K562 (cell line): ENCODE results near the gene SHISAL2B. TPM values are rescaled to one million over a fixed set of nuclear protein-coding genes. Genes with fewer than 3 reads are reported as not detected.

Experiments
- ATAC-seq: fragments of 200-7000 bp; cut with Tn5 transposase; 3 replicates; pipeline ENCODE4 v1.9.1; 2020; ENCODE audit warnings: moderate library complexity
- BruUV-seq: library from RNA; stranded (reverse); fragments of 400-500 nt; replicated peaks from 2 replicates; lab custom pipeline; 2021; lab: Mats Ljungman, UMichigan
- CTCF ChIA-PET: fragments of 300-600 bp; formaldehyde crosslinking; extraction: SDS; loops from one replicate; lab custom pipeline; 2021; ENCODE audit warnings: low intra/inter-chr PET ratio; lab: Yijun Ruan, JAX
- POLR2A ChIA-PET: fragments of 300-600, 350-650 bp; sonication (Branson Sonifier 250); formaldehyde crosslinking; extraction: SDS; loops from one replicate; lab custom pipeline; 2021; ENCODE audit warnings: antibody characterized with exemption, inconsistent platforms; lab: Yijun Ruan, JAX
- DNase-seq, 4 experiments: peaks; one replicate each; pipeline versions ENCODE4 v3.0.0 to v3.0.0-alpha.2; 2011 to 2018; ENCODE audit warnings: low spot score in 3 of 4, mixed read lengths in 3 of 4; ENCODE audit errors: extremely low read depth in 1 of 4
- FAIRE-seq: peaks from 2 replicates; lab custom pipeline; 2011; peaks lifted over from hg19 to GRCh38; lab: Jason Lieb, UNC
- H2AFZ ChIP-seq: 2 replicates; pipeline ENCODE4 v1.6.0; 2011; ENCODE audit warnings: low read depth, low read length, control low read depth, inconsistent platforms
- H3K27ac ChIP-seq: fragments of 200-600 bp; 3 replicates; pipeline ENCODE4 v1.8.0; 2011; ENCODE audit warnings: low read depth, mild to moderate bottlenecking, control low read depth, inconsistent platforms, low read length, moderate library complexity, mixed read lengths; ENCODE audit errors: extremely low read depth
- H3K27me3 ChIP-seq, 2 experiments: fragments of 300-600 bp in 1 of 2; 2 replicates in 1 of 2; 3 replicates in 1 of 2; pipeline versions ENCODE4 v1.6.0 to v1.8.0; 2011; ENCODE audit warnings: inconsistent platforms in 2 of 2, low read length in 2 of 2, mild to moderate bottlenecking in 1 of 2, mixed read lengths in 1 of 2, moderate library complexity in 1 of 2; ENCODE audit not compliant: control insufficient read depth in 2 of 2, insufficient read depth in 2 of 2
- H3K36me3 ChIP-seq: fragments of 300-600 bp; 3 replicates; pipeline ENCODE4 v1.8.0; 2011; ENCODE audit warnings: mild to moderate bottlenecking, low read length, inconsistent platforms; ENCODE audit not compliant: control insufficient read depth, insufficient read depth
- H3K4me1 ChIP-seq, 2 experiments: fragments of 200-600 bp in 1 of 2; replicated peaks in 1 of 2; 2 replicates in 1 of 2; 3 replicates in 1 of 2; pipeline versions ENCODE4 v1.5.1 to v1.8.0; 2011; ENCODE audit warnings: inconsistent platforms in 2 of 2, low read length in 2 of 2, mild to moderate bottlenecking in 1 of 2, mixed read lengths in 1 of 2, moderate library complexity in 1 of 2; ENCODE audit not compliant: control insufficient read depth in 2 of 2, insufficient read depth in 2 of 2
- H3K4me2 ChIP-seq: 2 replicates; pipeline ENCODE4 v1.6.1; 2011; ENCODE audit warnings: low read length, control low read depth, inconsistent platforms, mixed read lengths; ENCODE audit not compliant: insufficient read depth
- H3K4me3 ChIP-seq: fragments of 200-600 bp; sonication (generic), shearing (Covaris generic); 2 replicates; pipeline ENCODE4 v1.5.1; 2016; ENCODE audit warnings: control low read depth, inconsistent platforms
- H3K79me2 ChIP-seq: fragments of 200-600 bp; 3 replicates; pipeline ENCODE4 v1.8.0; 2011; ENCODE audit warnings: low read length, inconsistent platforms; ENCODE audit not compliant: control insufficient read depth, insufficient read depth
- H3K9ac ChIP-seq, 2 experiments: 2 replicates each; pipeline versions ENCODE4 v1.6.0 to v1.6.1; 2011; ENCODE audit warnings: low read depth in 2 of 2, low read length in 2 of 2, control low read depth in 1 of 2, inconsistent platforms in 1 of 2, mild to moderate bottlenecking in 1 of 2, mixed read lengths in 1 of 2; ENCODE audit not compliant: insufficient read depth in 1 of 2
- H3K9me1 ChIP-seq: one replicate; pipeline ENCODE4 v1.6.0; 2011; ENCODE audit warnings: inconsistent platforms, mild to moderate bottlenecking, low read length, moderate library complexity; ENCODE audit not compliant: control insufficient read depth, insufficient read depth
- H3K9me3 ChIP-seq: replicated peaks from 2 replicates; pipeline ENCODE4 v1.5.1; 2011; ENCODE audit warnings: low read depth, low read length, inconsistent platforms; ENCODE audit not compliant: control insufficient read depth, insufficient read depth
- H4K20me1 ChIP-seq: replicated peaks from 2 replicates; pipeline ENCODE4 v1.6.1; 2011; ENCODE audit warnings: low read length, inconsistent platforms, mixed read lengths; ENCODE audit not compliant: control insufficient read depth, insufficient read depth
- BCOR ChIP-seq: fragments of 450-650 bp; IDR thresholded peaks from 2 replicates; pipeline ENCODE4 v1.6.1; 2016
- CREBBP ChIP-seq: IDR thresholded peaks from one replicate; pipeline ENCODE4 v1.6.1; 2012; ENCODE audit warnings: low read depth, mild to moderate bottlenecking, control low read depth, inconsistent platforms, low read length
- ESRRA ChIP-seq: fragments of 450-650 bp; IDR thresholded peaks from 2 replicates; pipeline ENCODE4 v1.6.1; 2014; ENCODE audit warnings: low read depth, mild to moderate bottlenecking, moderate library complexity, borderline replicate concordance
- IRF2 ChIP-seq: sonication (generic); formaldehyde crosslinking; IDR thresholded peaks from 2 replicates; pipeline ENCODE4 v1.8.1; 2022; ENCODE audit warnings: mild to moderate bottlenecking, missing genetic modification reagents
- JUND ChIP-seq, 2 experiments: IDR thresholded peaks; 2 replicates in 1 of 2; 3 replicates in 1 of 2; pipeline ENCODE4 v1.6.1; 2011; ENCODE audit warnings: borderline replicate concordance in 2 of 2, low read depth in 2 of 2, low read length in 2 of 2, improper control_type of control experiment in 1 of 2, missing biosample characterization in 1 of 2, missing genetic modification characterization in 1 of 2, missing genetic modification reagents in 1 of 2
- PTBP1 ChIP-seq: fragments of 200-400 bp; formaldehyde crosslinking; IDR thresholded peaks from 2 replicates; pipeline ENCODE4 v1.6.1; 2017; ENCODE audit warnings: low read depth, low read length
- RBBP5 ChIP-seq: fragments of 200-600 bp; sonication (generic); IDR thresholded peaks from 2 replicates; pipeline ENCODE4 v1.6.1; 2012; ENCODE audit warnings: borderline replicate concordance, mild to moderate bottlenecking, low read length, control low read depth, inconsistent platforms; ENCODE audit not compliant: insufficient read depth, poor library complexity, severe bottlenecking
- RBM15 ChIP-seq: fragments of 200-400 bp; formaldehyde crosslinking; IDR thresholded peaks from 2 replicates; pipeline ENCODE4 v1.6.1; 2018; ENCODE audit warnings: mild to moderate bottlenecking, low read length, moderate library complexity; ENCODE audit not compliant: insufficient read depth
- SMARCE1 ChIP-seq: fragments of 450-650 bp; IDR thresholded peaks from 2 replicates; pipeline ENCODE4 v1.7.1; 2016; ENCODE audit warnings: mild to moderate bottlenecking
- SRF ChIP-seq, 2 experiments: fragments of 250-450, 450-650 bp in 1 of 2; sonication (Bioruptor Pico) in 1 of 2; sonication (generic) in 1 of 2; formaldehyde crosslinking; IDR thresholded peaks; 2 replicates each; pipeline versions ENCODE4 v1.5.0 to v1.5.1; 2020 to 2022; ENCODE audit warnings: mild to moderate bottlenecking in 1 of 2, missing genetic modification reagents in 1 of 2
- ZNF436 ChIP-seq: fragments of 250-450, 450-650 bp; sonication (Bioruptor Pico); formaldehyde crosslinking; IDR thresholded peaks from 2 replicates; pipeline ENCODE4 v1.7.0; 2020; ENCODE audit warnings: mild to moderate bottlenecking
- WGBS: fragments of 100-300 bp; shearing (Covaris generic); methylation state at CpG from one replicate; pipeline ENCODE4 v1.1.6; 2016; ENCODE audit warnings: low coverage, mixed read lengths; ENCODE audit not compliant: insufficient coverage; ENCODE audit errors: missing lambda C conversion rate; 5-methylcytosine and 5-hydroxymethylcytosine counted together
- in situ Hi-C: fragments of 300-500 bp; cut with MboI; formaldehyde crosslinking; loops from 4 replicates; pipeline ENCODE4 v1.15.0; 2018; ENCODE audit warnings: inconsistent platforms, mixed read lengths
- intact Hi-C: fragments of 100-400 bp; cut with micrococcal nuclease; formaldehyde crosslinking; loops from 2 replicates; pipeline ENCODE4 v1.14.2; 2022
- polyA plus RNA-seq, 8 experiments: library from polyadenylated mRNA; depleted of rRNA in 4 of 8; stranded (reverse) in 5 of 8; unstranded in 3 of 8; fragments of >200 nt; fragmentation: Nextera tagmentation in 2 of 8; fragmentation: Illumina TruSeq in 1 of 8; extraction: Ambion mirVana in 2 of 8; extraction: Trizol in 1 of 8; gene quantifications; 2 replicates each; pipeline versions ENCODE4 v1.2.1 to v1.2.3, GENCODE V29; 2011 to 2014; ENCODE audit warnings: inconsistent platforms in 1 of 8, missing spikeins in 1 of 8
- total RNA-seq, 7 experiments: library from RNA; depleted of rRNA in 6 of 7; stranded (reverse); fragments of >200 nt in 6 of 7; fragmentation: Illumina TruSeq in 2 of 7; extraction: Trizol in 2 of 7; gene quantifications; 2 replicates each; pipeline versions ENCODE4 v1.2.1 to v1.2.3, GENCODE V29; 2011 to 2021; ENCODE audit warnings: low replicate concordance in 1 of 7

SHISAL2B gene
- total and polyA plus RNA-seq, 9 of the 15 experiments (the other 6 are each of a cell fraction or from before 2014, with no cell fraction given): not detected

DNA sequence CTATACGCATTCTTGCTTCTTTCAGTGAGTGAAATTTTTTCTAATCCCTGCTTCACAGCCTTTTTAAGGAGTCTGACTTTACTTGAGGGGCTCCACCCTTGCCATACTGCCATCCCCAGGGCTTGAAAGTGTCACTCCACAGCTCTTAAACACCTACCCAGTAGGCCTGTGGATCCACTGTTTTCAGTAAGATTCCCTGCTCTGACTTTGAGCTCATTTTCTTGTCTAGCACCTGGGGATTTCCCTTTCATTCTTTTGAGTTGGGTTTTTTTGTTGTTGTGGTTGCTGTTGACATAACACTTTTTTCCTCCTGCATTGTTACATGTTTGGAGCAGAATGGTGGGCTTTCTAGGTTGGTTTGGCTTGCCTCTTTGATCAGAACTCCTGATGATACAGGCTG lies 54.6 kb downstream of the SHISAL2B start:
- ChIA-PET POLR2A (interaction anchor here (1.0 to 1.4 kb wide), 2 partner anchors 9 to 23 kb away, joined by 4 read pairs; no protein-coding TSS in a partner anchor), CTCF (no interaction called here)
- no peak overlapping the region for H3K9ac ChIP-seq
- no peaks in the 10 kb centered on the region for H3K9me1 ChIP-seq
- no peak for FAIRE-seq
- no peaks in the 10 kb centered on the region for H3K4me1 ChIP-seq
- no peak overlapping the region for H3K4me2 ChIP-seq
- no peak for DNase-seq
- no peaks in the 10 kb centered on the region for H3K9me3 ChIP-seq
- intact Hi-C loops: no loop called here
- WGBS: 93% methylated on average over 1 of the region's 1 CpG
- no TSS peak for BruUV-seq
- no peaks in the 10 kb centered on the region for H3K27me3 ChIP-seq
- H3K4me3 ChIP-seq: no peak overlapping the region
- in situ Hi-C loops: no loop called here
- H2AFZ ChIP-seq: no peak overlapping the region
- H4K20me1 ChIP-seq: no peaks in the 10 kb centered on the region
- no peak overlapping the region for H3K27ac ChIP-seq
- ATAC-seq: no peak
- H3K79me2 ChIP-seq: no peaks in the 10 kb centered on the region
- TF ChIP-seq RBBP5 (no peak), SRF (CRISPR knock-in tag; IDR thresholded peaks at IDR 0.05) (no peak), RBM15 (no peak), CREBBP (no peak), SMARCE1 (no peak), IRF2 (CRISPR knock-in tag) (no peak), JUND (IDR thresholded peaks at IDR 0.05; ENCODE audit: borderline replicate concordance, low read depth, low read length) (no peak), JUND (tag; IDR thresholded peaks at IDR 0.05; ENCODE audit: borderline replicate concordance, low read depth, low read length) (no peak), ZNF436 (CRISPR knock-in tag) (no peak), BCOR (no peak), ESRRA (no peak), PTBP1 (no peak)
- H3K36me3 ChIP-seq: peaks cover 20% of the 10 kb centered on the region; the same call in 2 of the 3 replicates
